Loucy (cell line): ENCODE measurements around the gene GTSE1.

Source experiments
- CTCF ChIP-seq: fragments of 200-600 bp; sonication (generic); conservative IDR thresholded peaks from 2 replicates; pipeline ENCODE4 v1.5.1; 2014; ENCODE audit warnings: mild to moderate bottlenecking, antibody characterized with exemption, low read length
- EZH2phosphoT487 ChIP-seq: fragments of 200-600 bp; IDR thresholded peaks from 2 replicates; pipeline ENCODE4 v1.6.1; 2018; ENCODE audit warnings: antibody characterized with exemption, mild to moderate bottlenecking, moderate library complexity, borderline replicate concordance

- no peak for TF ChIP-seq CTCF
- TF ChIP-seq EZH2phosphoT487, result no peak
Measured at GRCh38 chr22:46355996-46356471, 59.4 kb downstream of the GTSE1 start.
